Nephron (organoid): ENCODE measurements around the gene PTRH1.
A peak's percentile ranks its signal among the peaks of the same experiment; 100 is the strongest.

Source experiments
- H3K27ac Mint-ChIP-seq, 3 experiments: 2 replicates each; pipeline ENCODE4 v1.8.0; 2020; ENCODE audit warnings: mixed read lengths in 3 of 3, mild to moderate bottlenecking in 2 of 3, moderate library complexity in 1 of 3
- H3K27me3 Mint-ChIP-seq: 2 replicates; pipeline ENCODE4 v1.8.0; 2021; ENCODE audit warnings: low read depth, mild to moderate bottlenecking, moderate library complexity, mixed read lengths
- H3K36me3 Mint-ChIP-seq: 2 replicates; pipeline ENCODE4 v1.8.0; 2020; ENCODE audit warnings: low read depth, mixed read lengths
- H3K4me1 Mint-ChIP-seq: 2 replicates; pipeline ENCODE4 v1.8.0; 2020; ENCODE audit warnings: mixed read lengths
- H3K4me3 Mint-ChIP-seq, 3 experiments: 2 replicates each; pipeline ENCODE4 v1.8.0; 2020; ENCODE audit warnings: mild to moderate bottlenecking in 3 of 3, mixed read lengths in 3 of 3, moderate library complexity in 2 of 3
- H3K9me3 Mint-ChIP-seq: 2 replicates; pipeline ENCODE4 v1.8.0; 2020; ENCODE audit warnings: mixed read lengths
- CTCF ChIP-seq, 3 experiments: fragments of 200-600 bp; sonication (generic); IDR thresholded peaks; one replicate each; pipeline ENCODE4 v1.5.0; 2021; ENCODE audit warnings: antibody characterized with exemption in 3 of 3; ENCODE audit not compliant: unreplicated experiment in 3 of 3

The PTRH1 gene

GRCh38 chr9:127667127-127667844 is 48.2 kb downstream of the PTRH1 start:
- Mint-ChIP-seq H3K4me3 (no peak overlapping the region), H3K4me1 (peaks cover 38% of the 10 kb centered on the region), H3K27ac (peak overlapping the region; percentile 26 to 45 (median 31)), H3K36me3 (peaks cover 42% of the 10 kb centered on the region), H3K9me3 (no peaks in the 10 kb centered on the region), H3K27me3 (no peaks in the 10 kb centered on the region)
- TF ChIP-seq CTCF (IDR thresholded peaks at IDR 0.05; ENCODE audit: unreplicated experiment in 3 of 3), result no peak

- Mint-ChIP-seq H3K27ac (peak overlapping the region; percentile 26 to 80 (median 67)), H3K36me3 (peaks cover 42% of the 10 kb centered on the region), H3K27me3 (no peaks in the 10 kb centered on the region), H3K9me3 (no peaks in the 10 kb centered on the region), H3K4me3 (no peak overlapping the region), H3K4me1 (peaks cover 47% of the 10 kb centered on the region)
- TF ChIP-seq CTCF (IDR thresholded peaks at IDR 0.05; ENCODE audit: unreplicated experiment in 3 of 3), result no peak
These were observed 50.6 kb downstream of the PTRH1 start for GRCh38 chr9:127664678-127665507.

GRCh38 chr9:127664324-127664677 is 51.2 kb downstream of the PTRH1 start:
- H3K9me3 Mint-ChIP-seq, result no peaks in the 10 kb centered on the region
- no peak overlapping the region for H3K4me3 Mint-ChIP-seq
- peak overlapping the region in 2 of 3 experiments; percentile 26 to 80 for H3K27ac Mint-ChIP-seq
- peaks cover 47% of the 10 kb centered on the region for H3K4me1 Mint-ChIP-seq
- peaks cover 47% of the 10 kb centered on the region for H3K36me3 Mint-ChIP-seq
- H3K27me3 Mint-ChIP-seq, result no peaks in the 10 kb centered on the region
- no peak for TF ChIP-seq CTCF (IDR thresholded peaks at IDR 0.05; ENCODE audit: unreplicated experiment in 3 of 3)
